Measurements from ENCODE around the gene GDPGP1. TPM values are rescaled to one million over a fixed set of nuclear protein-coding genes. Genes with fewer than 3 reads are reported as not detected.
A peak's percentile ranks its signal among the peaks of the same experiment; 100 is the strongest.

GDPGP1 gene
- total RNA-seq, 4 donors from 2014 or later, result 2.6 to 5.5 (median 3.9) TPM

- 67 to 69% methylated on average over 7 to 10 of the region's 10 CpGs for WGBS, 2 donors
- no peak for TF ChIP-seq CTCF (IDR thresholded peaks at IDR 0.05)
- no peak for TF ChIP-seq POLR2A (IDR thresholded peaks at IDR 0.05)
- no peak overlapping the region for H3K4me3 ChIP-seq (ENCODE audit: low read depth, poor library complexity, severe bottlenecking)
- no peak for DNase-seq (ENCODE audit: low spot score in 2 of 2)
- intact Hi-C loops (cut with DNase I; ENCODE audit: low total_unique reads), result no loop called here
These were observed 44.1 kb upstream of the GDPGP1 start for GRCh38 chr15:90189781-90190467.

DNA sequence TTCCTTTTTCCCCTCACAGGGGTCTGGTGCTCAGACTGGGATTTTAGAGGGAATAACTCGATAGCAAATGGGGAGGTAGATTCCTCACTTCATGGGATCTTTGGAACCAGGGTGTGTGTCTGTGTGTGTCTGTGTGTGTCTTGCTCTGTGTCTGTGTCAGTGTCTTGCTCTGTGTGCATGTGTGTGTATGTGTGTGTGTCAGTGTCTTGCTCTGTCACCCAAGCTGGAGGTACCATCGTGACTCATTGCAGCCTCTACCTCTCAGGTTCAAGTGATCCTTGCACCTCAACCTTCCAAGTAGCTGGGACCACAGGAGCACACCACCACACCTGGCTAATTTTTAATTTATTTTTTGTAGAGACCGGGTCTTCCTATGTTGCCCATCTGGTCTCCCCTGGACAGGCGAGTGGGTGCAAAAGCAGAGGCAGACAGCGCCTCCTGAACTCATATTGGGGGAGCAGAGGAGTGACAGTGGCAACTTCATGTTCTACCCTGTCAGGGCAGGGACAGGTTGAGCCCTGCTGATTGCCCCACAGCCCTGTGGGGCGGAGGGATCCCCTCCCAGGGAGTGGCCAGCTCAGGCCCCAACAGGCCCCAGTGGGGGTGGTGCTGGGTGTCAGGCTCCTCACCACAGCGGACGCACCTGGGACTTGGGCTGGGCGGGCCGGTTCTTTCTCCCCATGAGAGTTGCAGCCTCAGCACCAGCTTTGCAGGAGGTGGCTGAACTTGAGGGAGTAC, 43.2 kb upstream of the GDPGP1 start:
- DNase-seq (ENCODE audit: low spot score in 2 of 2), result peak; percentile 73 to 91
- TF ChIP-seq POLR2A (IDR thresholded peaks at IDR 0.05) (no peak), CTCF (IDR thresholded peaks at IDR 0.05) (no peak)
- H3K4me3 ChIP-seq (ENCODE audit: low read depth, poor library complexity, severe bottlenecking), result no peak overlapping the region
- intact Hi-C loops (cut with DNase I; ENCODE audit: low total_unique reads), result no loop called here
- WGBS, 2 donors, result 41 to 64% methylated on average over 10 of the region's 10 CpGs

GRCh38 chr15:90191344-90191687, 42.7 kb upstream of the GDPGP1 start:
- H3K4me3 ChIP-seq (ENCODE audit: low read depth, poor library complexity, severe bottlenecking), result no peak overlapping the region
- TF ChIP-seq POLR2A (IDR thresholded peaks at IDR 0.05), result no peak
- no peak for TF ChIP-seq CTCF (IDR thresholded peaks at IDR 0.05)
- no peak for DNase-seq (ENCODE audit: low spot score in 2 of 2)
- intact Hi-C loops (cut with DNase I; ENCODE audit: low total_unique reads), result no loop called here
- 35 to 51% methylated on average over 3 of the region's 3 CpGs for WGBS, 2 donors

DNA sequence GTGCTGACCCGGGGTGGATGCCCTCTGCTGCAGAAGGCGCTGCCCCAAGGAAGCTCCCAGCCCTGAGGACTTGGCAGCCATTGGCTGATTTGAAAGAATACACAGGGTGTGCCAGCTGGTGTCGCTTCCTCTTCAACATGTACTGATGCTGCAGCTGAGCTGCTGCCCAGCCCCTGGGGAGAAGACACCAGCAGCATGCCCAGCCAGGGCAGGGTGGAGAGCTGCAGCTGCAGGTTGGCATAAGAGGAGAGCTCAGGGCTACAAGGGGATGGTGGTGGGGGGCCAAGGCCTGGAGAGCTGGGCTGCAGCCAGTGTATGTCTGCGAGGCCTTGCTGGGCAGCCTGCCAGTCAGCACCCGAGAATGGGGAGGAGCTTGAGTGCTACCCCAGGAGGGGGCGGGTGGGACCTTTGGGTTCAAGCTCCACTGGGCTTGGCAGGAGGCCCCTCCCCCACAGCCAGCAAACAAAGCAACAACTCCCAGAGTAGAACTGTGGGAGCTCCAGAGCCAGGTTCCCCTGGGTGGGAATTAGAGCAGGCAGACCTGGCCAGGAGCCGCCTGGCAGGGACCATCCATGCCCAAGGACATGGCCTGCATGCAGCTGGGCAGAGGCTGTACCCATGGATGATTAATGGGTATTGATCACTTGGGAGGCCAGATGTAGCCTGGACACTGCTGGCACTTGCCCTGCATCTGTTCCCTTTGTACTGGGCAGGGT, 42.1 kb upstream of the GDPGP1 start:
- intact Hi-C loops (cut with DNase I; ENCODE audit: low total_unique reads), result no loop called here
- TF ChIP-seq POLR2A (IDR thresholded peaks at IDR 0.05) (no peak), CTCF (IDR thresholded peaks at IDR 0.05) (no peak)
- no peak overlapping the region for H3K4me3 ChIP-seq (ENCODE audit: low read depth, poor library complexity, severe bottlenecking)
- peak; percentile 84 to 93 for DNase-seq (ENCODE audit: low spot score in 2 of 2)
- 28 to 39% methylated on average over 4 to 7 of the region's 7 CpGs for WGBS, 2 donors

DNA sequence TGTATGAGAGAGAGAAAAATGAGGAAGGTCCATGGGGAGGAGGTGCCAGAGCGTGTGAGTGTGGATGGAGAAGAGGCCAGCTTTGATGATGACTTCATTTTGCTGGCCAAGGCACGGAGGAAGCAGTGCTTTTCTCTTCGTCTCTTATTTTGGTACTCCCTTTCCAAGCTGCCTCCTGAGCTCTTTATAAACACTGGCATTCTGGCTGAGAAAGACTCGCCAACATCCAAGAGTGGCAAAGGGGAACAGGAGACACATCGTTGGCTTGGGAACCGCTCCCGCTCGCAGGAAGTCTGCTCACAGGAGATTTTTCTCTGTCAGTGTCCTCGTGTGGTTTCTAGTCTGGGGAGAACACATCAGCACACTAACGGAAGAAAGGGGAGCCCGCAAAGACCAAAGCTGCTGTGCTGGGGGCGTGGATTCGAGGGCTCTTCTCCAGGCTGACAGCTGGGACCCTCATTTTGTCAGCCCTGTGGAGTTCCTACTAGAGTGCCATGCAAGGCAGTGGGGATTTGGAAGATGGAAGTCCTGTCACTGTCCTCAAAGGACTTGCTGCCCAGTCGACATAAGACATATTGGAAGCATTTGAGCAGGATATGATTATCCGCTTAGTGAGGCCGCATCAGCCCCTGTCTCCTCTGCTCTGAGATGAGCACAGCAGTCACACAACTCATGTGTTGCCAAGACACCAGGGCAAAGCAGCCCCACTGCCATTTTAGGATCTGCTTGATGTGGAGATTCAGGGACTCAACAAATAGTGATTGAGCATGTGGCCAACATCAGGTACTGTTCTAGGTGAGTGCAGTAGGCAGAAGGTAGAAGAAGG, 40.8 kb upstream of the GDPGP1 start:
- WGBS, 2 donors, result 54 to 55% methylated on average over 16 of the region's 16 CpGs
- H3K4me3 ChIP-seq (ENCODE audit: low read depth, poor library complexity, severe bottlenecking), result no peak overlapping the region
- TF ChIP-seq CTCF (IDR thresholded peaks at IDR 0.05) (no peak), POLR2A (IDR thresholded peaks at IDR 0.05) (no peak)
- DNase-seq (ENCODE audit: low spot score in 2 of 2), result no peak
- intact Hi-C loops (cut with DNase I; ENCODE audit: low total_unique reads), result no loop called here
